Upper lobe of left lung (tissue), 4 donors: ENCODE data around the gene ZNF512B.

Experiments
- CTCF ChIP-seq, 6 experiments: fragments of 450-650 bp in 4 of 6; fragments of 200-600 bp in 2 of 6; sonication (generic) in 2 of 6; IDR thresholded peaks; one replicate each; pipeline ENCODE4 v1.5.1; 2016 to 2019; ENCODE audit warnings: antibody characterized with exemption in 6 of 6
- POLR2A ChIP-seq, 4 donors: fragments of 450-650 bp; IDR thresholded peaks; one replicate each; pipeline ENCODE4 v1.5.1; 2016 to 2017; ENCODE audit warnings: antibody characterized with exemption in 4 of 4, mild to moderate bottlenecking in 2 of 4

- TF ChIP-seq CTCF (IDR thresholded peaks at IDR 0.05) (no peak), POLR2A (IDR thresholded peaks at IDR 0.05) (no peak)
Observed at GRCh38 chr20:63935447-63935846, 34.3 kb downstream of the ZNF512B start.
